OCI-M2 (cell line): ENCODE measurements around the gene NTM.

ENCODE experiments used
- DNase-seq: peaks from one replicate; lab custom pipeline; 2025; ENCODE audit not compliant: unreplicated experiment; lab: John Stamatoyannopoulos, UW

Gene NTM

GRCh38 chr11:131977854-131978253 lies 607.4 kb downstream of the NTM start:
- DNase-seq = no peak

GRCh38 chr11:131978351-131978750 lies 607.9 kb downstream of the NTM start:
- no peak for DNase-seq

DNA sequence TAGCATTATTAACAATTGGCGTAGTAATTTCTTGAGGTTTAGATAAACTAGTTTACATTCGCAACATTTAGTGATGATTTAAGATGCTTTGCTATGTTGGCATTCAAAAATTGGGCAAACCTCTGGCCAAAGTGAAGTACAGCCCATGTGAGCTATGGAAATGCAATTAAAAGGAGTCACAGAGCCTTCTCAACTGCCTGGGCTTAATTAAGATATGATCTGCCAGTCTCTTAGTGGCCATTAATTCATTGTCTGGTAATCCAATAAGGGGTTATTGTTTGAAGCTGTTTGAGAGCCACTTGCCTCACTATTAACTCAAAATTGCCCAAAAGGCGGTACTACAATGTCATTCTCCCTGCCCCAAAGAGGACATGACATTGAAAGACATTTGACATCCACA lies 608.9 kb downstream of the NTM start:
- no peak for DNase-seq

DNA sequence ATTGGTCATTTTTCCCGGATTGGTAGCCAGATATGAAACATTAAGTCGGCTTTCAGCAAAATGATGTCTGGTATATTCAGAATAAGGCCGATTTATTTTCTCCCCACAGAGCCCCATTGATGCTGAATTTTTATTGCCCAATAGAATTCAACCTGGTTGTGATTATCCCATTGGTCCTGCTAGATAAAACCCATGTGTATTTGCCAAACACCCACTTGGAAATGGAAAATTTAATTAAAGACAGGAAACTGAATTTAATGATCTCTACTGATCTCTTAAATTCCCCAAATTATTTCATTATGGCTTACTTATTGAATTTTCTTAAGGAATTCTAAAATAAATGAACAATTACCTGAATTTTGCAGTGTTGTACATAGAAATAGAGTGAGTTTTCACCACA lies 609.8 kb downstream of the NTM start:
- DNase-seq = no peak

- no peak for DNase-seq
These were observed 610.7 kb downstream of the NTM start for GRCh38 chr11:131980888-131981668.

- DNase-seq = no peak
These were observed 611.7 kb downstream of the NTM start for GRCh38 chr11:131982154-131982553.

- DNase-seq = no peak
These were observed 615.5 kb downstream of the NTM start for GRCh38 chr11:131985846-131986301.

GRCh38 chr11:131987703-131988102 lies 617.3 kb downstream of the NTM start:
- DNase-seq = no peak

DNA sequence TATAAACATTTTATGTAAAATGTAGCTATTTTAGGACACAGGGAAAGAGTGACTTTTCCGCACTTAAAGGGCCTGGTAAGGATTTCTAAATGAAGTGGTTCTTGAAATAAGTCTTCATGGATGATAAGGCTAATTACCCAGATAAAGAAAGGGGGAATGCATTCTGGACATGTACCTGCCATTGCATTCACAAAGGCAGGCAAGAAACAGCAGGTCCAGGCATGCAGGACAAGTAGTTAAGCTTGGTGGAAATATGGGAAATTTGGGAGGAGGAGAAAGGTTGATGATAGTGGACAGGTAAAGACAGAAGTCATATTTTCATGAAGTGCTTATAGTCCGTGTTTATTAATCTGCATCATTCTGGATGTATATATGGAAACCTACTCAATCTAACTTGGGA lies 621.2 kb downstream of the NTM start:
- no peak for DNase-seq

DNA sequence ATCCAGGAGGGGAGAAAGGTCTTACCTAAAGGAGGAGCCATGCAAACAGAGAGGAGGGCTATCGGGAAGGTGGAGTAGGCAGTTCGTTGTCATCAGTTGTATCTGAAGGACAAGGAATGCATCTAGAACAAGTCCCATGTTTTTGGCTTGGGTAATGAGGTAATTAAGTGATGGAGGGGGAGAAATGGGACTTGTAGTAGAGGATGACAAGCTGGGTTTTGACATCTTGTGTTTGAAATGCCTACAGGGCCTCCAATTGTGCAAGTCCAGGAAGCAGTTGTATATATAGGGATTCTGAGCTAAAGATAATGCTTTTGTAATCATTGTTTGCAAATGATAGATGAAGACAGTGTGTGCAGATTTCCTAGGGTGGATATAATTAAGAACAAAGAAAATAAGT lies 622.8 kb downstream of the NTM start:
- no peak for DNase-seq

GRCh38 chr11:131998020-131998419 lies 627.6 kb downstream of the NTM start:
- DNase-seq = no peak

DNA sequence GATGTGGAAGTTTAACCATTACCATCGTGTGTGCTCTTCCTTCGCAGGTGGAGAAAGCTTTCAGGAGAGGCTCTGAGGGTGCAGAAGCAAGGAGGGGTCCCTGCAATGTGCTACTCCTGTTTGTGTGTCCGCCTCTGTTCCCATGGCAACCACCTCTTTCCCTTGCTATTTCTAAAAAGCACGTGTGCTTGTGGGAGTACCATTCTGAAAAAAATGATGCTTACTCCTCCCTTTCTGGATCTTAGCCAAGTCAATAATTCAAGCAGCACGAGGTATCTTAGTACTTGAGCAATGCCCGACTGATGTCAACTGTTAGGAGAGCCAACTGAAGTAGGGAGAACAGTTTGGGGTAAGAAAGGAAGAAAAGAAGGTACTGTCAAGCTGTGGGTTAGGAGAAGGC lies 628.7 kb downstream of the NTM start:
- no peak for DNase-seq

DNA sequence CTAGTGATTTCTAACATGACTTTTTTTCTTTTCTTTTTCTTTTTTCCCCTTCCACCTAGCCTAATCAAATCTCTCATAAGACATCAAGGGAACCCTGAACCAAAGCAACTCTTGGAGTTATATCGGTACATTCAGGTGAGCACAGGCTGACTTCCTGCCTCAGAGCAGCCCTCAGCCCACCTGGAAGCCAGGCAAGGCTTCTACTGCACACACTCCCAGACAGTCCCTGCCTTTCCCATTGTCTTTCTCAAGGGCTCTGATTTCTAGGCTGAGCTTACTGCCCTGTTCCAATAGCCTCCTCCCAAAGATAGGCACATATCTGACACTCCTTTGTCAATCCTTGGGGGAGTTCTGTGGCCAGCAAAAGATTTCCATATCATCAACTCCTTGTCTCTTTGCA lies 629.5 kb downstream of the NTM start:
- DNase-seq = no peak

DNA sequence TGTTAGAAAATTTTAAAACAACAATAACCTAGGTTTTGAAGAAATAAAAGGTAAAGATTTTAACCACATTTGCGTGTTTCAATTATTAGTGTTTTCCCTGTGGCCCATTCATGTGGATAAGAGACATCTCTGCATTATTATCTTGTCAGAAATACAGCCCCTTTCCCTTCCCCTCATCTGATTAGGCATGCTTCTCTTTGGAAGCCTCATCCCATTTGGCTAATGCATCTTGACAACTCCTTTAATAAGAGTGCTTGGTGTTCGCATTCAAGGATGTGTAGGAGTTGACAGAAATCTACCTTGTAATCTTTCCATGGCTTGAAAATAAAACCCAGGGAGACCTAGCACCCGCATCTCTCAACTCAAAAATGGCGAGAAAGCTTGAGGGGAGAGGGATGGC lies 635.5 kb downstream of the NTM start:
- DNase-seq = no peak

GRCh38 chr11:132006884-132007580 lies 636.6 kb downstream of the NTM start:
- DNase-seq = no peak

DNA sequence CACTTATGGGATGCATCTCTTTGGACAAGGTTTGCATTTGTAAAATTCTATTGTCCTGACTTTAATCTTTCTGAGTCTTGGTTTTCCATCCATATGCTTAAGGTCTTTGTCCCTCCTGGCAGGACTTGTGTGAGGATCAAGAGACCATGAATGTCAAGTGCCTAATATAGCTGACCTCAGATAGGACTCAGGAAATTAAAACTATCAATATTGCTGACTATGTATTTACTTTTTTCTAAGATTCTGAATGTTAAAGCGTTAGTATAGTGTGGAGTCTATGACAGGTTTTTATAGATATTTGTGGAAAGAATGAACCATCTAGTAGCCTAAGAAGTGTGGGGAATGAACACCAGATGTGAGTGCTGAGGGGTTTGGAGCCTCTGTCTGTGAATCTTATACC lies 637.8 kb downstream of the NTM start:
- no peak for DNase-seq

- DNase-seq = no peak
These were observed 638.5 kb downstream of the NTM start for GRCh38 chr11:132008872-132009271.

DNA sequence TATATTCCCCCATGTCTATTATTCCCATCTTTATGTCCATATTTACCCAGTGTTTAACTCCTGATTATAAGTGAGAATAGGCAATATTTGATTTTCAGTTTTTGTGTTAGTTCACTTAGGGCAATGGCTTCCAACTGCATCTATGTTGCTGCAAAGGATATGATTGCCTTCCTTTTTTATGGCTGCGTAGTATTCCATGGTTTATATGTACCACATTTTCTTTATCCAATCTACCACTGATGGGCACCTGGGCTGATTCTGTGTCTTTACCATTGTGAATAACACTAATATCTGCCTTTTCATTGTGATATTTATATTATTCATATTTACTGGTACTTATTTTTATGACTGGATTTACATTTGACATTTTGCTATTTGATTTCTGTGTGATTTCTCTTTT lies 649.6 kb downstream of the NTM start:
- no peak for DNase-seq

DNA sequence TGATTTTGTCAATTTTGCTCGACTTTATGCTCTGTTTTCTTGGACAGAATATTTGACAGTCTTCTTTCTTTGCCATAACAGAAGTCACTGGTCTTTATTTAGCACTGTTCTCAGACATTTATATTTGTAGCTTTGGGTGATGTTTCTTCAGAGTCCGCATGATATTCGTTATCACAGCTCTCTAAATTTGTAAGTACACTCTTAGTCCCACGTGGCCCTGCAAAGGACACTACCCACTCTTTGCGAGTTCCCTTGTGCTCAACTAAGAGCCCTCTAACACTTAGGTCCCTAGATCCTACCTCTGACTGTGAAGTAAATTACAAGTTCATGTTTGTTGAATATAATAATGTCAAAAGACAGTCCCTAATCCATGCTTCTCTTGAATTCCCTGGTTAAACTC lies 651.9 kb downstream of the NTM start:
- DNase-seq = no peak

- no peak for DNase-seq
These were observed 652.5 kb downstream of the NTM start for GRCh38 chr11:132022733-132023478.

DNA sequence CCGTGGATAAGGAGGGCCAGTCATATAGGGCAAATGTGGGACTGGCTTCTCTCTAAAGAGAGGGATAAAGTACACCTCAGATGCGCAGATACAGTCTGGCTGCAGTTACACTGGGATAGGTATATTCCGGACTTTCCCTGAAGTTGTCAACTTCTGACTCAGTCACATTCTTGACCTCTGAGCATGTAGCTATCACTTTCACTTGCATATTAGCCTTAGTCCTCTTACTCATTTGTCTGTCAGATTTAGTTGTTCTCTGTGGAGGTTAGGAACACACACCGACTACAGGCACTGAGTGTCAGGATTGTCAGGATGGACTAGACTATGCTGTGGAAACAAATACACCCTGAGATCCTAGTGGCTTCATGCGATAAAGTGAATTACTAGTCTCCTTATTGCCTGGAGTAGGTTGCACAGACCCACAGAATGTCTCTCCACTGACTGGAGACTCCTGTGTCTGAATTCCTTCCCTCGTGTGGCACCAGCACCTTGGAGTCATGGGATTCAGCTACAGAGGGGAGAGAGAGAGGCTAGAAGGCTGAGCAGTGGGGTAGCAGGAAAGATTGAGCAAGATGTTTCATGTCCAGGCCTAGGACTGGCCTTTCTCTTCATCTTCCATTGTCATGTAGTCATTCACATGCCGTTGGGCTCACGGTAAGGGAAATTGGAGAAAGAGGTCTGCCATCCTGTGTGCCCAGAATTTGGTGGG lies 654.3 kb downstream of the NTM start:
- no peak for DNase-seq
